Mesothelial cell of epicardium (in vitro differentiated cells): ENCODE results near the gene BCAT1. TPM values are rescaled to one million over a fixed set of nuclear protein-coding genes. Genes with fewer than 3 reads are reported as not detected.
A peak's percentile ranks its signal among the peaks of the same experiment; 100 is the strongest.

Source experiments
- DNase-seq, 2 experiments: peaks; one replicate each; pipeline ENCODE4 v3.0.0; 2021; ENCODE audit warnings: low spot score in 2 of 2; ENCODE audit not compliant: unreplicated experiment in 2 of 2
- H3K27ac Mint-ChIP-seq: 2 replicates; pipeline ENCODE4 v1.8.0; 2021; ENCODE audit warnings: mixed read lengths
- H3K27me3 Mint-ChIP-seq: 2 replicates; pipeline ENCODE4 v1.8.0; 2021; ENCODE audit warnings: low read depth, mixed read lengths
- H3K36me3 Mint-ChIP-seq: 2 replicates; pipeline ENCODE4 v1.8.0; 2021; ENCODE audit warnings: mixed read lengths
- H3K4me1 Mint-ChIP-seq: 2 replicates; pipeline ENCODE4 v1.8.0; 2021; ENCODE audit warnings: mixed read lengths
- H3K4me3 Mint-ChIP-seq: 2 replicates; pipeline ENCODE4 v1.8.0; 2021; ENCODE audit warnings: mild to moderate bottlenecking, moderate library complexity, mixed read lengths
- H3K9me3 Mint-ChIP-seq: 2 replicates; pipeline ENCODE4 v1.8.0; 2021; ENCODE audit warnings: mixed read lengths
- total RNA-seq: library from RNA; stranded (reverse); gene quantifications from 3 replicates; pipeline ENCODE4 v1.2.1, GENCODE V29; 2021
- TF ChIP-seq, protein P1 (sequence below): fragments of 200-600 bp; sonication (generic); IDR thresholded peaks from one replicate; pipeline ENCODE4 v1.5.0; 2021; ENCODE audit warnings: antibody characterized with exemption; ENCODE audit not compliant: unreplicated experiment

BCAT1 gene
- total RNA-seq, 1 donor from 2014 or later = 121 TPM

DNA sequence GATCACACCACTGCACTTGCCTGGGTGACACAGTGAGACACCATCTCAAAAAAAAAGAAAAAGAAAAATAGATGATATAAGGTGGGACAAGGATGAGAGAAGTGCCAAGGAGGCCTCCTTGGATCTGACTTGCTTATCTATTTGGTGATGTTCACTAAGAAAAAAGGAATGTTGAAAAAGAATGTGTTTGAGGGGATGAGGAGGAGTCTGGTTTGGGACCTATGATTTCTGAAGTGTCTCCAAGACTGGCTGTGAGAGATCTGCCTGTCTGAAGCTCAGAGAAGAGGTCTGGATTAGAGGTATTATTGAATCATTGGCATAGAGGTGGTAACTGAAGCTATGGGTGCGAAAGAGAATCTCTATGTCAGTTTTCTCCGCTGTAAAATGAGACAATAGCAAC is 42.8 kb downstream of the BCAT1 start:
- no peak overlapping the region for H3K4me3 Mint-ChIP-seq
- peaks cover 6% of the 10 kb centered on the region for H3K36me3 Mint-ChIP-seq
- DNase-seq = no peak
- peaks cover 5% of the 10 kb centered on the region for H3K9me3 Mint-ChIP-seq
- H3K27ac Mint-ChIP-seq = no peak overlapping the region
- peaks cover 21% of the 10 kb centered on the region for H3K4me1 Mint-ChIP-seq
- TF ChIP-seq, protein P1, sequence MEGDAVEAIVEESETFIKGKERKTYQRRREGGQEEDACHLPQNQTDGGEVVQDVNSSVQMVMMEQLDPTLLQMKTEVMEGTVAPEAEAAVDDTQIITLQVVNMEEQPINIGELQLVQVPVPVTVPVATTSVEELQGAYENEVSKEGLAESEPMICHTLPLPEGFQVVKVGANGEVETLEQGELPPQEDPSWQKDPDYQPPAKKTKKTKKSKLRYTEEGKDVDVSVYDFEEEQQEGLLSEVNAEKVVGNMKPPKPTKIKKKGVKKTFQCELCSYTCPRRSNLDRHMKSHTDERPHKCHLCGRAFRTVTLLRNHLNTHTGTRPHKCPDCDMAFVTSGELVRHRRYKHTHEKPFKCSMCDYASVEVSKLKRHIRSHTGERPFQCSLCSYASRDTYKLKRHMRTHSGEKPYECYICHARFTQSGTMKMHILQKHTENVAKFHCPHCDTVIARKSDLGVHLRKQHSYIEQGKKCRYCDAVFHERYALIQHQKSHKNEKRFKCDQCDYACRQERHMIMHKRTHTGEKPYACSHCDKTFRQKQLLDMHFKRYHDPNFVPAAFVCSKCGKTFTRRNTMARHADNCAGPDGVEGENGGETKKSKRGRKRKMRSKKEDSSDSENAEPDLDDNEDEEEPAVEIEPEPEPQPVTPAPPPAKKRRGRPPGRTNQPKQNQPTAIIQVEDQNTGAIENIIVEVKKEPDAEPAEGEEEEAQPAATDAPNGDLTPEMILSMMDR = no peak
- H3K27me3 Mint-ChIP-seq = peaks cover 24% of the 10 kb centered on the region

DNA sequence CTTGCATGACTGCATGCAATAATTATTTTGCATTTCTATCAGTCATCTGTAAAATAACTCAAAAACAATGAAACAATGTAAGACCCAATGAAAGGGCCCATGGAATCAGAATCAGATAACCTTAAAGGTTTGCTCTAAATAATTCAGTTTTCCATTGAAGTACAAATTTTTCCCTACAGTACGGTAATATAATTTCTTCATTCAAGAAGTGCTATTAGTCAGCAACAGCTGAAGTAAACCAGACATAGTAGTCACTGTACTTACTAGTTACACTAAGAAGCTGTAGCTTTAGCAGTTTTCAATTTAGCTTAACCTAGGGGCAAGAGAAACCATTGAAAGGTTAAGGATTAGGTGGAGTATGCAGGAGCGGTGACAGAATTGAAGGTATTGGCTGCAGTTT is 43.5 kb downstream of the BCAT1 start:
- no peak overlapping the region for H3K4me3 Mint-ChIP-seq
- no peak for DNase-seq
- TF ChIP-seq, protein P1 = no peak
- H3K4me1 Mint-ChIP-seq = peaks cover 21% of the 10 kb centered on the region
- peaks cover 26% of the 10 kb centered on the region for H3K27me3 Mint-ChIP-seq
- peaks cover 6% of the 10 kb centered on the region for H3K36me3 Mint-ChIP-seq
- H3K9me3 Mint-ChIP-seq = peaks cover 5% of the 10 kb centered on the region
- no peak overlapping the region for H3K27ac Mint-ChIP-seq

DNA sequence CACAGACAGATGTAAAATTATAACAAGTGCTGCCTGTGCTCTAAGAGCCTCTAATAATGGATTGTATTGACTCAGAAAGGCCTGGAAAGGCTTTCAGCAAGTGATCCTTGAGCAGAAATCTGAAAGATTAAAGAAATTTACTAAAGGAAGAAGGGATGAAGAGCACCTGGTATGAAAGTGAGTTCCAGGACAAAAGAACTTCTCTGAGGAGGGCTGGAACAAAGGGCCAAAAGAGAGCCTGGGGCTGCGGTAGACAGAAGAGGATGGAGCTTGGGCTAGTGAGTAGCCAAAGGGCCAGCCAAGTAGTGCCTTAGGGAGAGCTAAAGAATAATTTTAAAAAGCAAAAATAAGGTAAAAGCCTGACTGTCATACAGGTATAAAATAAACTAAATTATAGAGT is 44.0 kb downstream of the BCAT1 start:
- no peak for DNase-seq
- H3K4me3 Mint-ChIP-seq = no peak overlapping the region
- no peak overlapping the region for H3K27ac Mint-ChIP-seq
- H3K4me1 Mint-ChIP-seq = peaks cover 21% of the 10 kb centered on the region
- H3K27me3 Mint-ChIP-seq = peaks cover 26% of the 10 kb centered on the region
- peaks cover 5% of the 10 kb centered on the region for H3K9me3 Mint-ChIP-seq
- peaks cover 6% of the 10 kb centered on the region for H3K36me3 Mint-ChIP-seq
- TF ChIP-seq, protein P1 = no peak

DNA sequence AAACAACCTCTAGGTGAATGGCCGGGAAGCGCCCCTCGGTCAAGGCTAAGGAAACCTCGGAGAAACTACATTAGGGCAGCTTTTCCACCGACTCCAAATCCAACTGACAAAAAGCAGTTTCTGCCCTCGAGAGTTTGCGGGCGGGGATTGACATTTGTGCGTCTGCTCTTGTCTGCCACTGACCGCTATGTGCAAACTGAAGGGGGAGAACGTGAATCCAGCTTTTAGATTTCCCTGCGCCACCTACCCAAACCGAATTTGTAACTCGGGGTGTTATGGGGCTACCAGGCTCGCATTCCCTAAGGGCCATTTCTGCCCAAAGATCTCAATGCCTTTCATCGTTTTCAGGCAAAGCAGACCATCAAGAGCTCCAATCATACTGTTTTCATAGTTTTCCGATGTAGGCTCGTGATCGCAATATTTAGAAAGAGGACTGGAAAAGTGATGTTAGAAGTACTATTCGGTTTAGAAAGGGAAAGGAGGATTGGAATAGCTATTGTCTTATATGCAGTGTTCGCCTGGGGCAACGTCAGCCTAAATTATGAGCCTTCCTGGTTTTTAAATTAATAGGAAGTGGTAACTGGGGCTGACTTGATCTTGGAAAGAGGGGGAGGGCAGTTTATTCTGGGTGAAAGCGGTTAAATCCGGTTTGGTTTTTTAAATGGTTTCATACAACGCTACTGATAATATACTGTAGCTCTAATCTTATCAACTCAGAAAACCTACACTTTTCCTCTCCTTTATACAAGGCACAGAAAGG is 45.4 kb downstream of the BCAT1 start:
- Mint-ChIP-seq H3K9me3 (peaks cover 5% of the 10 kb centered on the region), H3K36me3 (peaks cover 10% of the 10 kb centered on the region), H3K27me3 (peaks cover 26% of the 10 kb centered on the region), H3K27ac (no peak overlapping the region), H3K4me3 (peak overlapping the region; percentile 84), H3K4me1 (peaks cover 21% of the 10 kb centered on the region)
- DNase-seq = no peak
- TF ChIP-seq, protein P1 = no peak

DNA sequence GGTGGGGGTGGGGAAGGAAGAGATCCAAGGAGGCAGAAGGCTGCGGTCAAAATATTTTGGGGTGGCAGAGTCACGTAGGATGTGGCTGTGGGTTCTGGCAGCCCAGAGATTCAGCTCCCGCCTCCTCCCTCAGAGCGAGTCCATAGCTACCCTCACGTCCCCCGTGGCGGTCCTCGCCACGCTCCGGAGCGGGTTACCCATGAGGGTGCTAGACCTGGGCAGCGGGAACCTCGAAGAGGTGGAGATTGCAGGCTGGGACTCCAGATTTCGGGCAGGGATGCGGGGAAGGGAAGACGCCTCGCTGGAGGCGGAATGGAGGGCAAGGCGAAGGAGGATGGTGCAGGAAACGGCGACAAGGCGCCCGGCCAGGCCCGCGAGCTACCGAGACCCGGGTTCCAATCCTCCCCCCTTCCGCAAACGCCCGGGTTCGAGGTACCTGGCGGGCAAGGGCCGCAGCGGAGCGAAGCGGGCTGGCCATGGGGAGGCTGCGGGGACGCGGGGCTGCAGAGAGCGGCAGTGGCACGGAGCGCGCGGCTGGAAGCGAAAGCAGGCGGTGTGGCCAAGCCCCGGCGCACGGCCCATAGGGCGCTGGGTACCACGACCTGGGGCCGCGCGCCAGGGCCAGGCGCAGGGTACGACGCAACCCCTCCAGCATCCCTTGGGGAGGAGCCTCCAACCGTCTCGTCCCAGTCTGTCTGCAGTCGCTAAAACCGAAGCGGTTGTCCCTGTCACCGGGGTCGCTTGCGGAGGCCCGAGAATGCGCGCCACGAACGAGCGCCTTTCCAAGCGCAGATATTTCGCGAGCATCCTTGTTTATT is 46.2 kb downstream of the BCAT1 start:
- no peak overlapping the region for H3K27ac Mint-ChIP-seq
- peaks cover 26% of the 10 kb centered on the region for H3K27me3 Mint-ChIP-seq

More for the DNA sequence above, 46.2 kb downstream of the BCAT1 start:
- TF ChIP-seq, protein P1 = no peak
- Mint-ChIP-seq H3K9me3 (peaks cover 5% of the 10 kb centered on the region), H3K4me1 (peaks cover 21% of the 10 kb centered on the region), H3K4me3 (peak overlapping the region; percentile 84), H3K36me3 (peaks cover 12% of the 10 kb centered on the region)
- peak in 1 of 2 experiments; percentile 46 for DNase-seq
